DND-41 (cell line): Measurements from ENCODE around the gene PBOV1.

Experiments used
- ATAC-seq: fragments of 200-7000 bp; cut with Tn5 transposase; 3 replicates; pipeline ENCODE4 v1.9.1; 2021; ENCODE audit warnings: low read depth; ENCODE audit not compliant: insufficient read depth
- DNase-seq: peaks from one replicate; pipeline ENCODE4 v3.0.0-alpha.2; 2020
- H2AFZ ChIP-seq: 2 replicates; pipeline ENCODE4 v1.6.0; 2012; ENCODE audit warnings: low read depth, low read length
- H3K27ac ChIP-seq: 2 replicates; pipeline ENCODE4 v1.5.1; 2012; ENCODE audit warnings: low read length, inconsistent platforms
- H3K27me3 ChIP-seq: fragments of 200-600 bp; sonication (generic); 2 replicates; pipeline ENCODE4 v1.6.0; 2012; ENCODE audit warnings: low read length, mild to moderate bottlenecking, inconsistent platforms; ENCODE audit not compliant: insufficient read depth, poor library complexity
- H3K36me3 ChIP-seq: 2 replicates; pipeline ENCODE4 v1.5.1; 2012; ENCODE audit warnings: low read length, inconsistent platforms; ENCODE audit not compliant: insufficient read depth
- H3K4me1 ChIP-seq: 2 replicates; pipeline ENCODE4 v1.5.1; 2012; ENCODE audit warnings: mild to moderate bottlenecking, low read length; ENCODE audit not compliant: insufficient read depth
- H3K4me2 ChIP-seq: 2 replicates; pipeline ENCODE4 v1.6.0; 2012; ENCODE audit warnings: mild to moderate bottlenecking, moderate library complexity, low read length, inconsistent platforms; ENCODE audit not compliant: insufficient read depth
- H3K4me3 ChIP-seq, 2 experiments: fragments of 200-600 bp in 1 of 2; shearing (Covaris generic) in 1 of 2; 2 replicates each; pipeline ENCODE4 v1.5.1; 2012 to 2016; ENCODE audit warnings: inconsistent platforms in 2 of 2, low read length in 2 of 2, mild to moderate bottlenecking in 2 of 2, low read depth in 1 of 2, moderate library complexity in 1 of 2
- H3K79me2 ChIP-seq: 2 replicates; pipeline ENCODE4 v1.6.0; 2012; ENCODE audit warnings: low read length, inconsistent platforms; ENCODE audit not compliant: insufficient read depth
- H3K9ac ChIP-seq: 2 replicates; pipeline ENCODE4 v1.6.0; 2012; ENCODE audit warnings: low read depth, mild to moderate bottlenecking, inconsistent platforms, low read length, moderate library complexity
- H3K9me3 ChIP-seq: 2 replicates; pipeline ENCODE4 v1.5.1; 2012; ENCODE audit warnings: low read length, moderate library complexity, mild to moderate bottlenecking, inconsistent platforms; ENCODE audit not compliant: insufficient read depth, severe bottlenecking
- H4K20me1 ChIP-seq: 2 replicates; pipeline ENCODE4 v1.6.0; 2012; ENCODE audit warnings: low read length; ENCODE audit not compliant: insufficient read depth
- CTCF ChIP-seq: IDR thresholded peaks from 2 replicates; pipeline ENCODE4 v1.5.1; 2012; ENCODE audit warnings: borderline replicate concordance, low read length, moderate library complexity, mild to moderate bottlenecking; ENCODE audit not compliant: poor library complexity, severe bottlenecking; ENCODE audit errors: extremely low read depth
- EZH2 ChIP-seq: IDR thresholded peaks from 3 replicates; pipeline ENCODE4 v1.6.1; 2012; ENCODE audit warnings: borderline replicate concordance, low read depth, mild to moderate bottlenecking, moderate library complexity, low read length, inconsistent platforms; ENCODE audit not compliant: severe bottlenecking

Gene PBOV1

GRCh38 chr6:138255443-138255842, 37.2 kb upstream of the PBOV1 start:
- H4K20me1 ChIP-seq, result no peaks in the 10 kb centered on the region
- H3K36me3 ChIP-seq, result no peaks in the 10 kb centered on the region
- H3K9ac ChIP-seq, result no peak overlapping the region
- no peak overlapping the region for H3K4me2 ChIP-seq
- H3K9me3 ChIP-seq, result no peaks in the 10 kb centered on the region
- no peak overlapping the region for H3K4me3 ChIP-seq
- H2AFZ ChIP-seq, result no peak overlapping the region
- H3K4me1 ChIP-seq, result no peaks in the 10 kb centered on the region
- H3K27me3 ChIP-seq, result peaks cover 16% of the 10 kb centered on the region
- no peaks in the 10 kb centered on the region for H3K79me2 ChIP-seq
- DNase-seq, result no peak
- H3K27ac ChIP-seq, result no peak overlapping the region
- ATAC-seq, result no peak
- TF ChIP-seq EZH2 (no peak), CTCF (no peak)

- ATAC-seq, result no peak
These were observed 35.4 kb upstream of the PBOV1 start for GRCh38 chr6:138253731-138254130.

GRCh38 chr6:138250513-138251247, 32.4 kb upstream of the PBOV1 start:
- H2AFZ ChIP-seq, result no peak overlapping the region
- H3K27me3 ChIP-seq, result peaks cover 29% of the 10 kb centered on the region
- H3K79me2 ChIP-seq, result no peaks in the 10 kb centered on the region
- H3K36me3 ChIP-seq, result no peaks in the 10 kb centered on the region
- H3K4me1 ChIP-seq, result no peaks in the 10 kb centered on the region
- ATAC-seq, result no peak
- TF ChIP-seq CTCF, result no peak
- TF ChIP-seq EZH2, result no peak
- H3K9ac ChIP-seq, result no peak overlapping the region
- no peaks in the 10 kb centered on the region for H3K9me3 ChIP-seq
- no peak overlapping the region for H3K4me3 ChIP-seq
- DNase-seq, result no peak
- no peak overlapping the region for H3K27ac ChIP-seq
- no peaks in the 10 kb centered on the region for H4K20me1 ChIP-seq
- no peak overlapping the region for H3K4me2 ChIP-seq

More at GRCh38 chr6:138253731-138254130, 35.4 kb upstream of the PBOV1 start:
- Histone ChIP-seq H3K4me2 (no peak overlapping the region), H3K27me3 (peaks cover 20% of the 10 kb centered on the region), H3K4me3 (no peak overlapping the region), H2AFZ (no peak overlapping the region), H4K20me1 (no peaks in the 10 kb centered on the region), H3K9ac (no peak overlapping the region), H3K27ac (no peak overlapping the region), H3K36me3 (no peaks in the 10 kb centered on the region), H3K9me3 (no peaks in the 10 kb centered on the region), H3K4me1 (no peaks in the 10 kb centered on the region), H3K79me2 (no peaks in the 10 kb centered on the region)
- no peak for DNase-seq
- TF ChIP-seq CTCF (no peak), EZH2 (no peak)

GRCh38 chr6:138250053-138250452, 31.8 kb upstream of the PBOV1 start:
- Histone ChIP-seq H3K27ac (no peak overlapping the region), H3K9me3 (no peaks in the 10 kb centered on the region), H3K4me1 (no peaks in the 10 kb centered on the region), H3K4me3 (no peak overlapping the region), H3K9ac (no peak overlapping the region), H3K4me2 (no peak overlapping the region), H3K79me2 (no peaks in the 10 kb centered on the region), H3K36me3 (no peaks in the 10 kb centered on the region), H2AFZ (no peak overlapping the region), H3K27me3 (peaks cover 29% of the 10 kb centered on the region), H4K20me1 (no peaks in the 10 kb centered on the region)
- no peak for ATAC-seq
- TF ChIP-seq CTCF (no peak), EZH2 (no peak)
- no peak for DNase-seq
